GM18870 (cell line): ENCODE results near the gene NCBP1.
"Not testable (repeated sequence)": the region's sequence is repeated elsewhere in the genome, so short reads cannot be mapped to it uniquely, and the experiment has no call there.

Experiments
- ATAC-seq: cut with Tn5 transposase; IDR thresholded peaks from one replicate; pipeline ENCODE4 v1.9.1; 2021; ENCODE audit warnings: moderate library complexity; ENCODE audit not compliant: unreplicated experiment

The NCBP1 gene

GRCh38 chr9:97632985-97633858, at the start of gene NCBP1, which contains the start of gene TSTD2:
TSS of gene NCBP1 (plus strand) at chr9:97633821. CDS start at chr9:97633882, 61 bp downstream.
TSS of gene TSTD2 (minus strand) at chr9:97633368. CDS start at chr9:97627562, 5,806 bp downstream.
- ATAC-seq = peak; percentile 73

GRCh38 chr9:97584778-97585177, 48.8 kb upstream of the NCBP1 start:
- not testable (repeated sequence) for ATAC-seq

DNA sequence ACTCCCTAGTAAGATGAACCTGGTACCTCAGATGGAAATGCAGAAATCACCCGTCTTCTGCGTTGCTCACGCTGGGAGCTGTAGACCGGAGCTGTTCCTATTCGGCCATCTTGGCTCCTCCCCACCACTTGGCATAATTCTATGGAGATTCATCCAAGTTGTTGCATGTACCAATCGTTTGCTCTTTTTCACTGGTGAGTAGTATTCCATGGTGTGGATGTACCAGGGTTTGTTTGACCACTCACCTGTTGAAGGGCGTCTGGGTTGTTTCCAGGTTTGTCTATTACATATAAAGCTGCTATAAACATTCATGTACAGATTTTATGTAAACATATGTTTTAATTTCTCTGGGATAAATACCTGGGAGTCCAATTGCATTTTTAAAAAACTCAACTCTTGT, 46.7 kb upstream of the NCBP1 start:
- not testable (repeated sequence) for ATAC-seq

GRCh38 chr9:97591535-97591934, 42.1 kb upstream of the NCBP1 start:
- no peak for ATAC-seq

- no peak for ATAC-seq
Measured at GRCh38 chr9:97592126-97592525, 41.5 kb upstream of the NCBP1 start.

DNA sequence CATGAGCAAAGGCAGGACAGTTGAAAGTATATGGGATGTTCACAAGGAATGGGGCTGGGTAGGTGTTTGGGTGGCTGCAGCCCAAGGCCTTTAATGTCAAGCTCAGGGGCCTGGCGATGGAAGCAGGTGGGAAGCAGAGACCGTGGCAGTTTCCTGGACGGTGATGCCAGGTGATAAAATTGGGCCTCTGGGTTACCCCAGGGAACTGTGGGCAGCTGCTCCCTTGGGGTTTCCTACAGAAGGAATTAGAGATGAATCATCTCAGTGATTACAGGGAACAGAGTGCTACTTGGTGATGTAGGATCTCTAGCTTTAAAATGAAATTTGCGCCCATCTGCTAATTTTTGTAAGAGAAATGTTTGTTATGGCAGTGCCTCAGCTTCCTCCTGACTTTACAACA, 39.7 kb upstream of the NCBP1 start:
- no peak for ATAC-seq

DNA sequence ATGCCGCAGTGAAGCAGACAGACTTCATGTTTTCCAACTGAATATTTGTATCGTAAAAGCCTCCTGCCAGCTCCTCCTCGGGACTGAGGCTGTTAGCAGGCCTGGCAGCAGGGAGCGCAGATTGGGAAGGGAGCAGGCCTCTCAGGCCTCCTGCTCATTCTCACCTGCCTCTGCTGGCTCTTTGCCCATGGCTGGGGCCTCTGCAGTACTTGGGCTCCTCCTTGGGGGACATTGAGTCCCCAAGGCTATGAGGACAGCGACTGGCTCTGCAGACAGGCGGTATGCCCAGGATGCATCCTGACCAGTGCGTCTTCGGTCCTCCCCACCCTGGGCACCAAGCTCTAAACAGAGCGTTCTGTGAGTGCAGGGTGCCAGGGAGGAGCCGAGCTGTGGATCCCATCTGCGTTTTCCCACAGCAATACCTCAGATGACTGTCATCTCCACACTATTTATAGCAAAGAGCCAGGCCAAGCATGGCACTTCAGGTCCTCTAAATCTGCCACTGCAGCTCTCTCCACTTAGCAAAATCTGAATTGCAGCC, 39.2 kb upstream of the NCBP1 start:
- ATAC-seq = no peak

DNA sequence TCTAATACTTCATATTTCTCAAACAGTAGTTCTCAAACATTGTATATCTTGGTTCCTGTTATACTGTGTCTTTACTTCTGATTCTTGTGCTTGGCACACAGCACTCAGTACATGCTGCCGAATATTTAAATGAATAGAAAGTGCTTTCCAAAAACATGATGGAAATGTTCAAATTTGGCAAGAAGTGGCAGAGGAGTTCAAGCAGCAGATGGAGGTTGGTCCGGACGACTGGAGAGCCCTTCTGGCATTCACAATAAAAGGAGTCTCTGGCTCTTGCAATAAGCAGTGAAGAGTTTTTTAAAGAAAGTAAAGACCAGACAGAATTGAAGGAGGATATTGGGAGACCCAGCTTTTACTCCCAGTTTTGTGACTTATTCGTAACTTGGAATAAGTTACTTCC, 36.7 kb upstream of the NCBP1 start:
- no peak for ATAC-seq

DNA sequence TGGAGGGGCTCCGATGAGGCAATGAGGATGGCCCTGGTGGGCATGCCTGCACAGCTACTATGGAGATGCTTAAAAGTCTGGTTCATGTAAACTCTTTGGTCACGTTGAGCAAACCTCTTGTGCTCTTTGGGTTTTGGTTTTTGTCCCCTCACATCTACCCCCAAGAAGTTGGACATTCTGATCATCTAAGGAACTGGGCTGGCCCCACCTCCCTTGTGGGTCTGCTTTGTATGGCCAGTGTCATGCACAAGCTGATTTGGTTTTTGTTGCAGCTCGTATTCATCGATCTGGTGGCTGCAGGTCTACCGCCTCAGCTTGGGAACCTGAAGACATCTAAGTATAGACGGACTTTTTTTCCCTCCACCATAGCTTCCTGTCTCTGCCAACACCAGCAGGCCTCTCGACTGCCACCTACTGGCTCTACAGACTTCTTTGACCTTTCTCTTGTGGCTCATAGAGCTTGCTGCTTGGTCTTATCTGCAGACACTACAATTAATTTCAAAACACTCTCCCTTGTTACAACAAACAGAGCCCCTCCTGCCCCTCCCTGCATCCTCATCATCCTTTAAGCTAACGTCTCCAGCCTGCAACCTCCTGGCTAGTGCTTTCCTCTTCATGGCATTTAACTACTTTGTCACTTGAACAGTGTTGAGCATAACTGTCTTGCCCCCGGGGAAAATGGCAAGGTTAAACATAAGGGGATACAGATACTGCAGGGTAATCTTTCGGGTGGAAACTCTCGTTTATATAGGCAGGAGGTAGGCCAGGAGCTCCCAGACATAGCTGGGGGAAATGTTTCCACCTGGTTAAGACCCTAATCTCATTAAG, 34.9 kb upstream of the NCBP1 start:
- peak; percentile 84 for ATAC-seq

GRCh38 chr9:97599314-97599846, 34.2 kb upstream of the NCBP1 start:
- ATAC-seq = no peak

DNA sequence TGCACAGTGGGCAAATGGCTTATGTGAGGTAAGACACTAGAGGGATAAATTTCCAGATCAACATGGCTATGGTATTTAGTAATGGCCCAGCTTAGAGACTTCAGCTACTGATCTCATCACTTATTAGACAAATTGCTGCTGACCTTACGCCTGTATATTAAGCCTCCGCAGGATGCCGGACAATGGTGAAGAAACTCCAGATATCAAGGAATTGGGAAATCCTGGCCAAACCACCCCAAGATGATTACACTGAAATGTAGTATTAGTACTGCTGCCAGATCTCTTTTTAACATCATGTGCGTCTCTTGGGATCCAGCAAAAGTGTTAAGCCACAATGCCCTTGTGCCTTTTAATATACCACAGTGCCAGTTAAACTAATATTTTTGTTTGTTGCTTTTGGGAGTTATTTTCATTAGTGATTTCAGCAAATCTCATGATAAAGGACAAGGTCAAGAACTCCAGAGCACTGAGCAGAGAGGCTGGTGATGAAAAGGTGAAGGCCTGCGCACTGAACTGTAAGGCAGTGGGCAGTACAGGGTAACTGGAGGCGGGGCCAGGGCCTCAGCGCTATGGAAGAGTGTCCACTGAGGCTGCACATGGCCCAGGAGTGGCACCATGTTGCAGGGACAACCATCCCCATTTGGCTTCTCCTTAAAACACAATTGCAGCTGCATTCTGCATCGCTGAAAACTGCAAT, 32.9 kb upstream of the NCBP1 start:
- no peak for ATAC-seq

GRCh38 chr9:97601228-97601898, 32.3 kb upstream of the NCBP1 start:
- no peak for ATAC-seq

GRCh38 chr9:97602430-97602829, 31.2 kb upstream of the NCBP1 start:
- ATAC-seq = no peak

GRCh38 chr9:97604901-97605645, 28.5 kb upstream of the NCBP1 start:
- no peak for ATAC-seq

DNA sequence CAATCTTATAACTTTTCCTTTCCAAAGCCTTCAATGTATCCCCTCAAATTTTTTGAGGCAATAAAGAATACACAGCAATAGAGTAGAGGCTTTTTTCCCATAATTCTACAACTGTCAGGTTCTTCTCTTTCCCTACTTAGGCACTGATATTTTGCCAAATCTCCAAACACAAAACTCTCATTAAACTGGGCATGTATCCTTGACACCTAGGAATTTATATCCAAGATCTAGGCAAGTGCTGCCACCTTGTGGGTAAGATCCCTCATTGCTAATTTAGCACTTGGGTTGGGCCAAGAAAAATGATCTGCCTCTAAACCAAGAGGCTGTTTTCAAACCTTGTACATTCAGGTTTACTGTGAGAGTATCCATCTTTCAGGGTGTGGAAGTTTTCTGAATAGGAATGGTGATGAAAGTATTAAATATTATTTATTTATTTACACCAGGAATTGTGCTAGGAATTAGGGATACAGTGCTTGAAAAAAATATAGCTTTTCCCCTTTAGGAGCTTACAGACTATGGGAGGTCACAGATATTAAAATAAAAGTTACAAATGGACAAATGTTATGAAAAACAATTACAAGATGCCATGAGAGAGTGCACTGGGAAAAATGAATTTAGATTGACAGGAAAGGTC, 18.1 kb upstream of the NCBP1 start:
- no peak for ATAC-seq

GRCh38 chr9:97617939-97618416, 15.6 kb upstream of the NCBP1 start:
- ATAC-seq = no peak

- not testable (repeated sequence) for ATAC-seq
Measured at GRCh38 chr9:97620063-97620462, 13.6 kb upstream of the NCBP1 start.

DNA sequence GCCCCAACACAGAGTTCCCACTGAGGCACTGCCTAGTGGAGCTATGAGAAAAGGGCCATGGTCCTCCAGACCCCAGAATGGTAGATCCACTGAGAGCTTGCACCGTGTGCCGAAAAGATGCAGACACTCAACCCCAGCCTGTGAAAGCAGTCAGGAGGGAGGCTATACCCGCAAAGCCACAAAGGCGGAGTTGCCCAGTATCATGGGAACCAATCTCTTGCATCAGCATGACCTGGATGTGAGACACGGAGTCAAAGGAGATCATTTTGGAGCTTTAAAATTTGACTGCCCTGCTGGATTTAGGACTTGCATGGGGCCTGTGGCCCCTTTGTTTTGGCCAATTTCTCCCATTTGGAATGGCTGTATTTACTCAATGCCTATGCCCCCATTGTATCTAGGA, 11.1 kb upstream of the NCBP1 start:
- ATAC-seq = not testable (repeated sequence)

GRCh38 chr9:97623946-97624345, 9.7 kb upstream of the NCBP1 start:
- ATAC-seq = no peak
